HG03521 (cell line): ENCODE results near the gene RECQL5.

Experiments
- ATAC-seq: cut with Tn5 transposase; IDR thresholded peaks from one replicate; pipeline ENCODE4 v1.9.1; 2021; ENCODE audit warnings: mild to moderate bottlenecking, moderate library complexity; ENCODE audit not compliant: unreplicated experiment

The RECQL5 gene

GRCh38 chr17:75666959-75667790 is at the start of gene RECQL5, which contains the start of gene SAP30BP:
RECQL5 (minus strand) TSS chr17:75667154; CDS start chr17:75666557, 597 bp downstream.
SAP30BP (plus strand) TSS chr17:75667338; CDS start chr17:75667373, 35 bp downstream.
- peak; percentile 84 for ATAC-seq

- no peak for ATAC-seq
Observed at GRCh38 chr17:75712446-75712845, 45.5 kb upstream of the RECQL5 start.

- ATAC-seq = no peak
Observed at GRCh38 chr17:75707079-75707571, 40.2 kb upstream of the RECQL5 start.

- ATAC-seq = no peak
Observed at GRCh38 chr17:75706042-75706728, 39.2 kb upstream of the RECQL5 start.

GRCh38 chr17:75704963-75705875 is 38.3 kb upstream of the RECQL5 start:
- no peak for ATAC-seq

GRCh38 chr17:75703591-75703990 is 36.6 kb upstream of the RECQL5 start:
- no peak for ATAC-seq

GRCh38 chr17:75703191-75703590 is 36.2 kb upstream of the RECQL5 start:
- no peak for ATAC-seq

GRCh38 chr17:75701288-75701687 is 34.3 kb upstream of the RECQL5 start:
- no peak for ATAC-seq

GRCh38 chr17:75698659-75699058 is 31.7 kb upstream of the RECQL5 start:
- no peak for ATAC-seq

GRCh38 chr17:75697651-75698291 is 30.8 kb upstream of the RECQL5 start:
- no peak for ATAC-seq

- ATAC-seq = no peak
Observed at GRCh38 chr17:75695830-75696271, 28.9 kb upstream of the RECQL5 start.

GRCh38 chr17:75695141-75695829 is 28.3 kb upstream of the RECQL5 start:
- no peak for ATAC-seq

- no peak for ATAC-seq
Observed at GRCh38 chr17:75694536-75694935, 27.6 kb upstream of the RECQL5 start.

- ATAC-seq = no peak
Observed at GRCh38 chr17:75693500-75694481, 26.8 kb upstream of the RECQL5 start.

GRCh38 chr17:75692976-75693375 is 26.0 kb upstream of the RECQL5 start:
- no peak for ATAC-seq

GRCh38 chr17:75691801-75692626 is 25.1 kb upstream of the RECQL5 start:
- no peak for ATAC-seq

GRCh38 chr17:75691371-75691791 is 24.4 kb upstream of the RECQL5 start:
- ATAC-seq = no peak

GRCh38 chr17:75689441-75689873 is 22.5 kb upstream of the RECQL5 start:
- ATAC-seq = no peak
